HG02623 (cell line): ENCODE measurements around the gene TSFM.
A peak's percentile ranks its signal among the peaks of the same experiment; 100 is the strongest.

Experiments used
- ATAC-seq: cut with Tn5 transposase; IDR thresholded peaks from one replicate; pipeline ENCODE4 v1.9.1; 2021; ENCODE audit warnings: moderate library complexity; ENCODE audit not compliant: unreplicated experiment

TSFM gene

DNA sequence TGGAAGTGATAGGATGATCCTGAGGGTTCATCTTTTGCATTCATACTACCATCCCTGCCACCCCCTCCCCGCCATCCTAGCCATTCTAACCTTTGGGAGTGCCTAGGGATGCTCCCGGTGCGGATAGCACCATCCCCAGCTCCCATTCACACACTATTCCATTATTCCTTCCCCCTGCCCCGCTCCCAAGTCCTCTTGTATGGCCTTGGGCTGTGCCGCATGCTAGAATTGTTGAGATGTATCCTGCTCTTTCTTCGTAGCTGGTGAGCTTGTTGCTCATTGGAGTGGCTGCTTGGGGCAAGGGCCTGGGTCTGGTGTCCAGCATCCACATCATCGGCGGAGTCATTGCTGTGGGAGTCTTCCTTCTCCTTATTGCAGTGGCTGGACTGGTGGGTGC is 37.1 kb upstream of the TSFM start:
- ATAC-seq = no peak

DNA sequence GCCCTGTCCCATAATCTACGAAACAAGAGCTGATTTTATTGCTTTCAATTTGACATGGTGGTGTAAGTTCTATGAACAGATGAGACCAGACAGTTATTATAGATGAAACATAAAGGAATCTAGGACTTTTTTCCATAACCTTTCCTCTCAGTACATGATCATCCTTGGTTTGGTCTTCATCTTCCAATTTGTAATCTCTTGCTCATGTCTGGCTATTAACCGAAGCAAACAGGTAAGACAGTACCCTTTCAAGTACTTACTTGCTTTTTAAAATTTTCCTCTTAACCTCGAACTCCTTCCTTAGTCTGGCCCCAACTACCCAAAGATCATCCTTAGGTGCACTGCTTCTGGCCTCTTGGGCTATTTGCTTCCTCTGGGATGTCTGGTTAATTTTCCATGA is 36.6 kb upstream of the TSFM start:
- no peak for ATAC-seq

DNA sequence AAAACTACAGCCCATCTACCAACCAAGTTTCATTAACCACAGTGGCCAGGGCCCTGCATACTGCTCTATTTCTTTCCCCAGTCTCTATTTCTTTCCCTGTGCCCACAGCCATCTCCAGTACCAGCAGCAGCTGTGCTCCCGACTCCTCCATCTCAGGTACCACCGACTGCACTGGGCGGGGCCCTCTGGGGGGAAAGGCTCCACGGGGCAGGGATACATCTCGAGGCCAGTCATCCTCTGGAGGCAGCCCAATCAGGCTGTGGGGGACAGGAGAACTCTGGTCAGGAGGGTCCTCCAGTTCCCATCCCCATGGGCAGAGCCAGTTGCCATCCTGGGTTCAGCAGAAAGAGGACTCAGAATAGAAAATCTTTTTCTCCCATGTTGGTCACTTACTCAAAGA is 33.5 kb upstream of the TSFM start:
- no peak for ATAC-seq

DNA sequence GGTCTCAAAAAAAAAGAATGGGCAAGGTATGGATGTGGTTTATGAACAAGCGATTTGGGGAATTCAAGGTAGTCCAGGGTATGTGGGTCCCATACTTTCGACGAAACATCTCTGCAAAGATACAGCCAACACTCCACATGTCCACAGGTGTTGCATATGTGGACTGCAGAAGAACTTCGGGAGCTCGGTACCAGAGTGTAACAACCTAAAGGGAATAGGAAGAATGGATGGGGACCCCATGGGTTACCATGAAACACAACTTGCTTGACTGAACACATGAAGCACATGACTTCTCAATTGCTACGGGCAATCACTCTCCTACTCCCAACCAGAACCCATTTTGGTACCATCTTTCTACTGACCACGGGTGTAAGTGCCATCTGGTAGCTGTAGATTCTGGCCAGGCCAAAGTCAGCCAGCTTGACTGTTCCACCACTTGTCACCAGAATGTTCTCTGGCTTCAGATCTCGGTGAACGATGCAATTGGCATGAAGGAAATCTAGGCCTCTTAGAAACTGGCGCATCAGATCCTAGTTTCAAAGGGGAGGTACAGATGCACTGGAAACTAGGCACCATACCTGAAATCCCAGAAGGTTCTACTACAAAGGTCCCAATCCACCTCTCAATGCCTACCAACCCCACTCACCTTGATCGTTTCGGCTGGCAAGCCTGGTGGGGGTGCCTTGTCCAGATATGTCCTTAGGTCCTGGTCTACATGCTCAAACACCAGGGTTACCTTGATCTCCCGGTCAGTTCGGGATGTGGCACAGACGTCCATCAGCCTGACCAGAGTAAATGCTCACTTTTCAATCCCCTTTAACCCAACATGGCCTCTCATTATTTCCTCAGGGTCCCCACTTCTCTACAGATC is 31.8 kb upstream of the TSFM start:
- no peak for ATAC-seq

DNA sequence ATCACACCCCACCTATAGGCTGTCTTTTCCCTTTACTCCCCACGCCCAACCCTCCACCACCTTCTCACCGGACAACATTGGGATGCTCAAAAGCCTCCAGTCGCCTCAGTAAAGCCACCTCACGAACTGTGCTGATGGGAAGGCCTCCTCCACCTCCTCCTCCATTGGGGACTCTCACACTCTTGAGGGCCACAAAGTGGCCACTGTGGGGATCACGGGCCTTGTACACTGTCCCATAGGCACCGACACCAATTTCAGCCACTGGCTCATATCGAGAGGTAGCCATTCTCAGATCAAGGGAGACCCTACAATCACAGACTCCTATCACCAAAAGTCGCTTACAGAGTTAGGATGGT is 31.2 kb upstream of the TSFM start:
- ATAC-seq = no peak

DNA sequence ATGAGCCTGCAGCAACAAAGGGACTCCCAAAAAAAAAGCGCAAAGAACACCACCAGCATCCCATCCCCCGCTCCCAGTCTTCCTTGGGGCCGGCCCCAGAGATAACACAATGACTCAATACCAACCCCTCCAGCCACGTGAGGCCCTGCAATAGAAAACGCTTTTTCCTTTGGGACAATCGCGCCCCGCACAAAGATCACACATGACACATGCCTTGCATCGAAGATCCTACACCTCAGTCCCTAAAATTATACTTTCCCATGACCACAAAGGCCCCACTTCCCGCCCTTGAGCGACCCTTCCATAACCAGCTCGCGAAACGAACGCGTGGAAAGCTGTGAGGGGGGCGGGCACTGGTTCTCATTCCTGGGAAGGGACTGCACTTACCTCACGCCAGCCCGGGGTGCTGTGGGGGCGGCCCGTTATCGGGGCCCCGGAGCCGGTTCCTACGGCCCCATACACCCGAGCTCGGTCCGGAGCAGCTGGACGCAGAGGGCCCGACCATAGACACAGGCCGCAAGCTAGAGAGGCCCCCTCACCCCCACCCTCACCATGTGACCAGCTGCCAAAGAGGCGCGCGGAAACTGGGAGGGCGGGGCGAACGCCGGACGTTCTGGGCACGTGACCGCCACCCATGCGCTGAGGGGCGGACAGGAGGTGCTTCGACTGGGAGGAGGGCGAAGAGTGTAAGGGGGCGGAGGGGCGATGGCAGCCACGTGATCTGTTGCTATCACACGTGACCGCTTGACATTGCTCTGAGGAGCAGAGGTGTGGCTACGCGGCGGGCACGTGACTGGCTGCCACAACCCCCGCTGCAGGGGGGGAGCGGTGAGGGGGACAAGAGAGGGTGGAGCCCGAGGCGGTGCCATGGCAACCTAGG is 30.6 kb upstream of the TSFM start, which contains the start of gene CDK4:
TSS of gene CDK4 (minus strand) at position 523 of the 880 bp plus-strand sequence. CDS start 593 bp downstream, outside the sequence.
- ATAC-seq = peak; percentile 66

DNA sequence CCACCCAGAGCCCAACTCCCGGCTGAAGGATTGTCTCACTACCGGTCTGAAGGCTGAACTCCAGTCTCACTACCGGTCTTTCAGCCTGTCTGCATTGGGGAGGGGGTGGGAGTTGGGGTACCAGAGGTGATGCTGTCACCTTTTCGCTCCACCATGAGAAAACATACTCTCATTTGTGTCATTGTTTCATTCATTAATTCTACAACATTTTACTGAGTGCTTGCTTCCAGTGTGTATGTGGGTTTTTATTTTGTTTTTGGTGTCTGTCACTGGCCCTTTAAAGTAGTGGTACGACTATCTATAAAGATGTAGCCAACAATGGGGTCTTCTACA is 30.0 kb upstream of the TSFM start:
- no peak for ATAC-seq

DNA sequence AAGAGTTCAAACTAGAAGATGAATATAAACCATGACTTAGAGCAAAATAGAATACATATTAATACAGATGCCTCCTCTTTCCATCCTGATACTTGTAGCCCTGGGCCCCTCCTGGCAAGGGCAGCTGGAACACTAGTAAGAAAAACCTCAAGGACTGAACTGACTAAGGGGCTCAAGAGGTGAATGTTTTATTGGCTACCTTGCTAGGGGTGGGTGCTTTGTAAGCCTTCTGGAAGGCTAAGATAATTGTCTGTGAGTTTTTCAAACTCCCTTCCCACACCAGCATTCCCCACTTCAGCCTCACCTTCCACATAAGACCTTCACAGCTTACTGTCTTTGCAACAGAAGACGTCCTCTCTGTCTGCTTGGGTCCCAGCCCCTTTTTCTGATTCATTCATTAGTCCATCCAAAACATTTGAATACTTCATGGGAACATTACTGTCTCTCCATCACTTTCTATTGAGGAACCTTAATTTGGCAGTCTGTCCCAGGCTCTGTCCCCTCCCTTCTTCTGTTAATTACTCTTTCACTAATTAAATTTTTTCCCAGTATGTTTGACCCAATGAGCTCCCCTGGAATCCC is 28.7 kb upstream of the TSFM start:
- no peak for ATAC-seq

DNA sequence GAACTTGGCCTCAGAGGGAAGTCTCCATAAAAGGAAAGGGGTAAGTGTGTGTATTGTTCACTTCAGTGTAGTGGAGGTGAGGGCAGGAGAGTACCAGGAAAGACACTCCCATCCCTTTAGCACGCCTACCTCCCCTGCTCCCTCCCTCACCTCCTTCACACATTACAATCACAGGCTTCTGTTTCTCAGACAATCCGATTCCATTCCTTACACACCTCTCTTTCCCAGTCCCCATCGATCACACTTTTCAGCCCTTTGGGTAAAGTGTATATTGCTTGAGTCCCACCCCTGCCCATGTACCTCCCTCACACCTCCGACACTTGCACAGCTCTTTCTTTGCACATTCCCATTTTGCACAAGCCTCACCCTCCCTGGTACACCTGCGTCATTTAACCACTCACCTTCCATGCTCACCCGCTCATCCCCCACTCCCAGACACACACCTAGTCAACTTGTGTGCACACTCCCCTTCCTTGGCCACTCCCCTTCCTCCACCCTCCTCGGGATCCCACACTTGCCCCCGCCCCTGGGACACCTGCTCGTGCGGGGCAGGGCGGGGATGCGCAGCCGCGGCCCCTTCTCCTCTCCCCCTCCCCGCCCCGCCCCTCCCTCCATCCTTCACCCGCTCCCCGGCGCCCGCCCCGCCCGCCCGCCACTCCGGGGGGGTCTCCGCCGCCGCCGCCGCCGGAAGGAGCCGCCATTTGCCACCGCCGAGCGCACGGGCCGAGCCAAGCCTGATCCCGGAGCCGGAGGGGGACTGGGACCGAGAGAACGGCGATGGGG is 28.0 kb upstream of the TSFM start, which contains the start of gene MARCHF9:
TSS of gene MARCHF9 (plus strand) at position 693 of the 783 bp plus-strand sequence. CDS start 426 bp downstream, outside the sequence.
- ATAC-seq = peak; percentile 33

DNA sequence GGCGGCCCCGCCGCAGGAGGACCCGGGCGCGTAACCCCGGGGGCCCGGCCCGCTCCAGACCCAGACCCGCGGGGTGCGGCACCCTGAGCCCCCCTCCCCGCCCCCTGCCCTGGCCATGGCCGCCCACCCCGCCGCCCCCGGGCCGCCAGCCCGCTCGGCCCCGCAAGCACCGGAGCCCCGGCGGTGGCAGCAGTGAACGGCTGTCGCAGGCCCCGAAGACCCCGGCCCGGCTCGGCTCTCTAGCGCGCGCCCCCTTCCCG is 27.5 kb upstream of the TSFM start:
- ATAC-seq = no peak

DNA sequence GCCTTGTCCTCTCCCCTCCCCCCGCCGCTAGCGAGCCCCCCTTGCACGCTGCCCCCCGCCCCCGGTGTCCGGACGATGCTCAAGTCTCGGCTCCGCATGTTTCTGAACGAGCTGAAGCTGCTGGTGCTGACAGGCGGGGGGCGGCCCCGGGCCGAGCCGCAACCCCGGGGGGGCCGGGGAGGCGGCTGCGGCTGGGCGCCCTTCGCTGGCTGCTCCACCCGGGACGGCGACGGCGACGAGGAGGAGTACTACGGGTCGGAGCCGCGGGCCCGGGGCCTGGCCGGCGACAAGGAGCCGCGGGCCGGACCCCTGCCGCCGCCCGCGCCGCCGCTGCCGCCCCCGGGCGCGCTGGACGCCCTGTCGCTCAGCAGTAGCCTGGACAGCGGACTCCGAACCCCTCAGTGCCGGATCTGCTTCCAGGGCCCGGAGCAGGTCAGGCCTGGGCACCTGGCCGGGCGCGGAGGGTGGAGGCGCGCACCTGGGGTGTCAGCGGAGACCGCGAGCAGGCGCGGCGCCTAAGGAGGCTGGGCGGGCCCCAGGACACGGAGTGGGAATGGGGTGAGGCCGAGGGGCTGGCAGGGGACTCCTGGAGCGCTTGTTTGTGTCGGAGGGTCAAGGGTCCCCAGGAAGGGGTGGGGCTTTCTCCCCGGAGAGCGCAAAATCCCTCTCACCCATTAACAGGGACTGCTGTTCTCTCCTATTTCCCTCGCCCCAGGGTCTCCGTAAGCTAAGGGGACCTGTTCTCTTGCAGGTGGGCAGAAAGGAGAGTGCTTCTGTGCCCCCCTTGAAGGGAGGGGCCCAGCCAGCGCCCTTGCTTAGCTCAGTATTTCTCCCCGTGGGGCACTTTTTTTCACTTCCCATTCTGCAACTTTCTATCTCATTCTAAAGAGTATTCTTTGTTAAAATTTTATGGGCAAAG is 26.9 kb upstream of the TSFM start:
- no peak for ATAC-seq

DNA sequence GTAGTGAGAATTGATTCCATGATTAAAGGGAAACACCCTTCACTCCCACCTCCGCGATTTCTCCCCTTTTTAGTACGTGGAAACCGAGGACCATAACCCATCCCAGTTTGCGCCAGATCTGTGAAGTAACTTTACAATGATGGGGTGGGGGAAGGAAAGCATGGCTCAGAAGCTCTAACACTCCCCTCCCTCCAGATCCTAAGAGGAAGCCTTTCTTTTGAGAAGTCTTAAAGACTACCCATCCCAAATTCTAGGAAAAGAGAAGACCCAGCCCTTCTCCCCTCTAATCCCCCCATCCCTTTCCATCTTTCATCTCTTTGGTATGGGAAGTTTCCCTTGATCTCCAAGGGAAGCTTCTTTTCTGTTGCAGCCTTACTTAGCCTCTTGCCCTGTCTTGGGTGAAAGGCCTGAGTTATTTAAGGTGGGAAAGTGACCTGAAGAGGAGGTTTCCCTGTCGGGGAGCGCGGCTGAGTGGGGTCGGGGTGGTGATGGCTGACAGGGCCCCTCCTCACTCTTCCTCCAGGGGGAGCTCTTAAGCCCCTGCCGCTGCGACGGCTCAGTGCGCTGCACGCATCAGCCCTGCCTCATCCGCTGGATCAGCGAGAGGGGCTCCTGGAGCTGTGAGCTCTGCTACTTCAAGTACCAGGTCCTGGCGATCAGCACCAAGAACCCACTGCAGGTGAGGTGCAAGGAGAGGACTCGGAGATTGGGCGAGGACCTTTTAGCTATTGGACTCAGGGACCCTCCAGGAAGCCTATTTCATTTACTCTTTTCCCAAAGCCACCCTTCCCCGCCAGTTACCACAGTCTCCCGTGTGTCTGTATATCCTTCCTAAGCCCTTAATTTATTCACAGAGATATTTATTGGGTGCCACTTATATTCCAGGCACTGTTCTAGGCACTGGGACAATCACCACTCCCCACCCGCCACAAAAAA is 25.9 kb upstream of the TSFM start:
- no peak for ATAC-seq

DNA sequence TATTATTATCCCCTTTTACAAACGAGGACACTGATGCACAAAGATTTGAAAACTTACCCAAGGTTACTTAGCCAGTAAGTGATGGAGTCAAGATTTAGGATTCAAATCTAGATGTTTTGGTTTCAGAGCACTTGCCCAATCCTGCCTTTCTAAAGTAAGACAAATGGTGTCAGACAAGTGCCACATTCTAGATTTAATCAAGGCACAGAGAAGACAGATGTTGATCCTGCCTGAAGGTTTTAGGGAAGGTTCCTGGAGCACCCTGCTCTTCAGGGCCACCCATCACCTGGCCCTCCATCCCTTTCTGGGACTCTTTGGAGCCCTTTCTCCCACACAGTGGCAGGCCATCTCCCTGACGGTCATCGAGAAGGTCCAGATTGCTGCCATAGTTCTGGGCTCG is 24.8 kb upstream of the TSFM start:
- ATAC-seq = no peak

DNA sequence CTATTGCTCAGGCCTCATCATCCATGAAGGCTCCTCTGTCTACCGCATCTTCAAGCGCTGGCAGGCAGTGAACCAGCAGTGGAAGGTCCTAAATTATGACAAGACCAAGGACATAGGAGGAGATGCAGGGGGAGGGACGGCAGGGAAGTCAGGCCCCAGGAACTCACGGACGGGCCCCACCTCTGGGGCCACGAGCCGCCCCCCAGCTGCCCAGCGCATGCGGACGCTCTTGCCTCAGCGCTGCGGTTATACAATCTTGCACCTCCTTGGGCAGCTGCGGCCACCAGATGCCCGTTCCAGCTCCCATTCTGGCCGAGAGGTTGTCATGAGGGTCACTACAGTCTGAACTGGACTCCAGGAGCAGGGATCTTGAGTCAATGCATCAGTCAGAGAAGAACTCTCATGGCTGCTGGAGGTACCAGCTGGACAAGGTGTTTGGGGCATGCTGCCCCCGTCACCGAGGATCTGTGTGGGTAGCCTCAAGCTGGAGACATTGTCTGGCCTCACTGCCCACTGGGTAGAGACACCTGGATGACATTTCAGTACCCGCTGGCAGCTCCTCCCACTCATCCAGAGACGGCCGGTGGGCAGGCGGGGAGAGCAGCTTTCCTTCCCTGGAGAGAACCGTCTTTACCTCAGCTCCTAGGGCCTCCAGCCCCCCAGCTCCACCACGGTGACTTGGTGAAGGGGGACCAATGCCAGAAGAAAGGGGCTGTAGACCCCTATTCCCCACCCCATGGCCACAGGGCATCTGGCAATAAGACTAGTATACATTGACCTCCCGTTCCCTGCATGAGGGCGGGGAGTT is 23.8 kb upstream of the TSFM start:
- no peak for ATAC-seq

DNA sequence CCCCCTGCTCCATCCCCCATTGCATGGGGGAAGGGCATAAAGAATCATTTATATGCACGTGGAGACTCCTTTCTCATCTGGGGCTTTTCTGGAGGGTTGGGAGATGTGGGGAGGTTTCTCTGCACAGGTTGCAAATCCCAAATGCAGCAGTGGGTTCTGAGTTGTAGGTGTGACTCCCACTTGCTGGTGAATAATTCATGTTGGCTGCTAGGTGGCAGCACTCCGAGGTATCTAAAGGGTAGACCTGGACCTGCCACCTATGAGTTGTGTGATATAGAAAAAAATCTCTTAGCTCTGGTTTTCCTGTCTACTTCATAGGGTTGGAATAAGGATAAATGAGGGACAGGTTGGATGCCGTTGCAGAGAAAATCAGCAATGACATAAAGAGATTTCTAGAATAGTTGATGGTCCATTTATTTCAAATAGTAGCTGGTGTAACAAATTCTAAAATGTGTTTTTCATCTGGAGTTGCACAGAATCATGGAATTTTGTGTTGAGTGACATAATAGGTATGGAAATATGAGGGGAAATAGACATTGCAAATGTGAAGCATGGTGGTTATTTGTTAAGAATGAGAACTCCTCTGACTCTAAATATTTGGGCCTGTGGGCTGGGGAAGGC is 23.1 kb upstream of the TSFM start:
- no peak for ATAC-seq

DNA sequence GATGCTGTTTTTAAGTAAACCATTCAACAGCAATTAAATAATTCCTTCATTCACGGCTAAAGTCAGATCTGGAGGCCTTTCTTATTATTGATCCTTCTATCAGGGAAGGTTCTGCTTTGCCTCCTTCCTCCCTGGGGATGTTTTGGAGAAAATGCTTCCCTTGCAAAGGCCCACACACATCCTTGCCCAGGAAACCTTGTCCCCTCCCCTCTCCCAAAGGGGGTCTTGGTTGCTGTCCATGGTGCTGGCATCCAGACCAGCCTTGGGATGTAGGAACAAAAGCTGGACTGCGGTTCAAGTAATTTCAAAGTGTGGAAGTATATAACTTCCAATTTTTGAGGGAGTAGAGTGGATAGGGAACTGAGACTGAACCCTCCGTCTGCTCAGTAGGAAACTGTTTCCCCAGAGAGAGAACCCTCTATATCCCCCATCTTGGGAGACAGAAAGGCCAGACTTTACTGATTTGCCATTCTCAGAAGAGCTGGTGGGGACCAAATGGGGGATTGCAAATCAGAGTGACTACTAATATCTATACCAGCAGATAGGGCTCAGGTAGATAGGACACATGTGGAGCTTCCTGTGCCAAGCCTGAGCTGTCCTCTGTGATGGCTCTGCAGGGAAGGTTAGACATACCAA is 22.1 kb upstream of the TSFM start:
- ATAC-seq = no peak

DNA sequence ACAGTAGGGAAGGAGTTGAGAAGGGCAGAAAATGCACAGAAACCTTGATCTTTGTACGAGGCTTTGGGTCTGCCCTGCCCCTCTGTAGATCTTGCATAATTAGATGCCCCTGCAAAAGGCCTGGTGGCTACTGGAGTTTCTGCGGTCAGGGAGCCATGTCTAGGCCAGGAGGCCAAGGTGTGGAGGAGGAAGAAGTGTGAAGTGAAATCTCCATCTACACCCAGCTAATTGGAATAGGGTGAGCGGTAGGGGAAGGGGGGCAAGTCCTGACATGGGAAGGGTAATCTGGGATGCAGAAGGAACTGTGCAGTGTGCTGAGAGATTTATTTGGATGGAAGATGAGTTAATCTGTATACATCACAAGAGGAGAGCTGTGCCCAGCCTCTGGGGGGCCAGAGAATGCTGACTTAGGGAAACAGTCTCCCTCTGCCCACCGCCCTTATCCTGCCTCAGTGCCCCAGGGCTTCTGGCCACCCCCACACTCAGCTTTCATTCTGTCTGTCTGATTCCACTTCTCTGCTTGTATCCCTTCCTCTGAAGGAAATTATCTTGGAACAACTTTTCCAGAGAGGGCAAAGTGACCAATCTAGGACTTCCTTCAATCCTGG is 21.1 kb upstream of the TSFM start:
- ATAC-seq = no peak
